HCT116 (cell line): ENCODE data around the gene NPIPA7.
"Not testable (repeated sequence)": the region's sequence is repeated elsewhere in the genome, so short reads cannot be mapped to it uniquely, and the experiment has no call there.

ENCODE experiments used
- POLR2AphosphoS5 ChIP-seq: IDR thresholded peaks from 2 replicates; pipeline ENCODE4 v1.6.1; 2011; ENCODE audit warnings: mild to moderate bottlenecking, low read depth, low read length, moderate library complexity
- REST ChIP-seq: IDR thresholded peaks from 2 replicates; pipeline ENCODE4 v1.6.1; 2012; ENCODE audit warnings: low read depth
- SP1 ChIP-seq: IDR thresholded peaks from 2 replicates; pipeline ENCODE4 v1.6.1; 2012; ENCODE audit warnings: low read depth
- YY1 ChIP-seq: IDR thresholded peaks from 2 replicates; pipeline ENCODE4 v1.6.1; 2011; ENCODE audit warnings: low read length, low read depth, moderate library complexity, mild to moderate bottlenecking; ENCODE audit not compliant: insufficient replicate concordance; ENCODE audit errors: extremely low read depth
- TF ChIP-seq, protein P1 (sequence below), 3 experiments: fragments of 200-600 bp in 1 of 3; sonication (generic) in 1 of 3; IDR thresholded peaks in 2 of 3; conservative IDR thresholded peaks in 1 of 3; 2 replicates each; pipeline ENCODE4 v1.5.1; 2012 to 2017; ENCODE audit warnings: low read depth in 2 of 3, low read length in 2 of 3, antibody characterized with exemption in 1 of 3, borderline replicate concordance in 1 of 3, control low read depth in 1 of 3, mild to moderate bottlenecking in 1 of 3, mixed read lengths in 1 of 3, mixed run types in 1 of 3, moderate library complexity in 1 of 3; ENCODE audit not compliant: insufficient read depth in 1 of 3

GRCh38 chr16:16364100-16364499 lies 14.8 kb upstream of the NPIPA7 start:
- TF ChIP-seq, protein P1, sequence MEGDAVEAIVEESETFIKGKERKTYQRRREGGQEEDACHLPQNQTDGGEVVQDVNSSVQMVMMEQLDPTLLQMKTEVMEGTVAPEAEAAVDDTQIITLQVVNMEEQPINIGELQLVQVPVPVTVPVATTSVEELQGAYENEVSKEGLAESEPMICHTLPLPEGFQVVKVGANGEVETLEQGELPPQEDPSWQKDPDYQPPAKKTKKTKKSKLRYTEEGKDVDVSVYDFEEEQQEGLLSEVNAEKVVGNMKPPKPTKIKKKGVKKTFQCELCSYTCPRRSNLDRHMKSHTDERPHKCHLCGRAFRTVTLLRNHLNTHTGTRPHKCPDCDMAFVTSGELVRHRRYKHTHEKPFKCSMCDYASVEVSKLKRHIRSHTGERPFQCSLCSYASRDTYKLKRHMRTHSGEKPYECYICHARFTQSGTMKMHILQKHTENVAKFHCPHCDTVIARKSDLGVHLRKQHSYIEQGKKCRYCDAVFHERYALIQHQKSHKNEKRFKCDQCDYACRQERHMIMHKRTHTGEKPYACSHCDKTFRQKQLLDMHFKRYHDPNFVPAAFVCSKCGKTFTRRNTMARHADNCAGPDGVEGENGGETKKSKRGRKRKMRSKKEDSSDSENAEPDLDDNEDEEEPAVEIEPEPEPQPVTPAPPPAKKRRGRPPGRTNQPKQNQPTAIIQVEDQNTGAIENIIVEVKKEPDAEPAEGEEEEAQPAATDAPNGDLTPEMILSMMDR (IDR thresholded peaks at IDR 0.05 in 2 of 3, conservative IDR thresholded peaks at IDR 0.05 in 1 of 3; ENCODE audit: borderline replicate concordance in 1 of 3, insufficient read depth in 1 of 3, low read depth in 2 of 3, low read length in 2 of 3): not testable (repeated sequence)
- not testable (repeated sequence) for TF ChIP-seq REST, SP1, YY1, POLR2AphosphoS5
